Panc1 (cell line): Measurements from ENCODE around the gene CABCOCO1. TPM values are rescaled to one million over a fixed set of nuclear protein-coding genes. Genes with fewer than 3 reads are reported as not detected.

Experiments used
- ATAC-seq: fragments of 200-7000 bp; cut with Tn5 transposase; 2 replicates; pipeline ENCODE4 v1.9.1; 2020; ENCODE audit warnings: mild to moderate bottlenecking, moderate library complexity
- BruUV-seq: library from RNA; stranded (reverse); fragments of 400-500 nt; replicated peaks from 2 replicates; lab custom pipeline; 2021; lab: Mats Ljungman, UMichigan
- CTCF ChIA-PET: fragments of 300-600 bp; sonication (Branson Sonifier 250); formaldehyde crosslinking; loops from one replicate; lab custom pipeline; 2022; ENCODE audit warnings: antibody characterized with exemption; lab: Charles Lee
- POLR2A ChIA-PET: fragments of 300-600 bp; sonication (Branson Sonifier 250); formaldehyde crosslinking; loops from one replicate; lab custom pipeline; 2022; ENCODE audit warnings: antibody characterized with exemption; lab: Charles Lee
- DNase-seq: peaks from one replicate; pipeline ENCODE4 v3.0.0-alpha.2; 2010; ENCODE audit warnings: low read depth, low spot score
- H3K27ac ChIP-seq: 2 replicates; pipeline ENCODE4 v1.5.1; 2011; ENCODE audit warnings: mild to moderate bottlenecking, low read length, inconsistent platforms
- H3K27me3 ChIP-seq: fragments of 200-500 bp; sonication (Bioruptor generic); 2 replicates; pipeline ENCODE4 v1.6.0; 2014; ENCODE audit warnings: low read length, inconsistent platforms; ENCODE audit not compliant: control insufficient read depth, insufficient read depth
- H3K36me3 ChIP-seq: fragments of 200-500 bp; sonication (Bioruptor generic); 2 replicates; pipeline ENCODE4 v1.5.1; 2014; ENCODE audit warnings: inconsistent platforms, mild to moderate bottlenecking, low read length, moderate library complexity; ENCODE audit not compliant: control insufficient read depth, insufficient read depth
- H3K4me1 ChIP-seq: 2 replicates; pipeline ENCODE4 v1.5.1; 2011; ENCODE audit warnings: inconsistent platforms, mild to moderate bottlenecking, low read length, moderate library complexity; ENCODE audit not compliant: control insufficient read depth, insufficient read depth
- H3K4me3 ChIP-seq, 2 experiments: 2 replicates each; pipeline ENCODE4 v1.5.1; 2011 to 2012; ENCODE audit warnings: low read depth in 2 of 2, low read length in 2 of 2, mild to moderate bottlenecking in 2 of 2, inconsistent platforms in 1 of 2, moderate library complexity in 1 of 2
- H3K9me3 ChIP-seq: fragments of 200-500 bp; sonication (Bioruptor generic); 2 replicates; pipeline ENCODE4 v1.5.1; 2014; ENCODE audit warnings: low read depth, mild to moderate bottlenecking, inconsistent platforms, low read length, moderate library complexity; ENCODE audit not compliant: control insufficient read depth, insufficient read depth
- POLR2AphosphoS5 ChIP-seq: IDR thresholded peaks from 2 replicates; pipeline ENCODE4 v1.6.1; 2012; ENCODE audit warnings: mild to moderate bottlenecking, low read depth, low read length, moderate library complexity
- SIN3A ChIP-seq: IDR thresholded peaks from 2 replicates; pipeline ENCODE4 v1.6.1; 2012; ENCODE audit warnings: low read depth, mild to moderate bottlenecking, low read length, moderate library complexity, borderline replicate concordance; ENCODE audit not compliant: insufficient read depth
- TCF7L2 ChIP-seq: IDR thresholded peaks from 2 replicates; pipeline ENCODE4 v1.6.1; 2011; ENCODE audit warnings: mild to moderate bottlenecking, low read depth, low read length, inconsistent platforms
- in situ Hi-C: cut with HindIII; loops from 2 replicates; pipeline ENCODE4 v1.10.0; 2016; ENCODE audit warnings: low sequenced_read_pairs, low pct_unique_long_range_greater_than_20kb
- intact Hi-C: fragments of 100-400 bp; cut with micrococcal nuclease; formaldehyde crosslinking; loops from one replicate; pipeline ENCODE4 v1.10.0; 2022; ENCODE audit not compliant: unreplicated experiment
- total RNA-seq: library from RNA; stranded (reverse); gene quantifications from one replicate; pipeline ENCODE4 v1.2.1, GENCODE V29; 2021; ENCODE audit not compliant: unreplicated experiment
- TF ChIP-seq, protein P1 (sequence below), 2 experiments: IDR thresholded peaks; 2 replicates each; pipeline ENCODE4 v1.6.1; 2011 to 2012; ENCODE audit warnings: low read depth in 2 of 2, control low read depth in 1 of 2, low read length in 1 of 2, mild to moderate bottlenecking in 1 of 2, moderate library complexity in 1 of 2; ENCODE audit not compliant: insufficient read depth in 1 of 2
- TF ChIP-seq, protein P2 (sequence below): fragments of 450-650 bp; IDR thresholded peaks from 2 replicates; pipeline ENCODE4 v1.5.1; 2017; ENCODE audit warnings: mild to moderate bottlenecking

The CABCOCO1 gene
- total RNA-seq, 1 experiment from 2014 or later: 4.0 TPM

- Histone ChIP-seq H3K36me3 (no peaks in the 10 kb centered on the region), H3K27me3 (no peaks in the 10 kb centered on the region), H3K9me3 (no peaks in the 10 kb centered on the region; the same call in 1 of the 2 replicates), H3K27ac (no peak overlapping the region; the same call in 1 of the 2 replicates), H3K4me1 (no peaks in the 10 kb centered on the region), H3K4me3 (no peak overlapping the region)
- TF ChIP-seq, protein P1, sequence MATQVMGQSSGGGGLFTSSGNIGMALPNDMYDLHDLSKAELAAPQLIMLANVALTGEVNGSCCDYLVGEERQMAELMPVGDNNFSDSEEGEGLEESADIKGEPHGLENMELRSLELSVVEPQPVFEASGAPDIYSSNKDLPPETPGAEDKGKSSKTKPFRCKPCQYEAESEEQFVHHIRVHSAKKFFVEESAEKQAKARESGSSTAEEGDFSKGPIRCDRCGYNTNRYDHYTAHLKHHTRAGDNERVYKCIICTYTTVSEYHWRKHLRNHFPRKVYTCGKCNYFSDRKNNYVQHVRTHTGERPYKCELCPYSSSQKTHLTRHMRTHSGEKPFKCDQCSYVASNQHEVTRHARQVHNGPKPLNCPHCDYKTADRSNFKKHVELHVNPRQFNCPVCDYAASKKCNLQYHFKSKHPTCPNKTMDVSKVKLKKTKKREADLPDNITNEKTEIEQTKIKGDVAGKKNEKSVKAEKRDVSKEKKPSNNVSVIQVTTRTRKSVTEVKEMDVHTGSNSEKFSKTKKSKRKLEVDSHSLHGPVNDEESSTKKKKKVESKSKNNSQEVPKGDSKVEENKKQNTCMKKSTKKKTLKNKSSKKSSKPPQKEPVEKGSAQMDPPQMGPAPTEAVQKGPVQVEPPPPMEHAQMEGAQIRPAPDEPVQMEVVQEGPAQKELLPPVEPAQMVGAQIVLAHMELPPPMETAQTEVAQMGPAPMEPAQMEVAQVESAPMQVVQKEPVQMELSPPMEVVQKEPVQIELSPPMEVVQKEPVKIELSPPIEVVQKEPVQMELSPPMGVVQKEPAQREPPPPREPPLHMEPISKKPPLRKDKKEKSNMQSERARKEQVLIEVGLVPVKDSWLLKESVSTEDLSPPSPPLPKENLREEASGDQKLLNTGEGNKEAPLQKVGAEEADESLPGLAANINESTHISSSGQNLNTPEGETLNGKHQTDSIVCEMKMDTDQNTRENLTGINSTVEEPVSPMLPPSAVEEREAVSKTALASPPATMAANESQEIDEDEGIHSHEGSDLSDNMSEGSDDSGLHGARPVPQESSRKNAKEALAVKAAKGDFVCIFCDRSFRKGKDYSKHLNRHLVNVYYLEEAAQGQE (IDR thresholded peaks at IDR 0.05; ENCODE audit: insufficient read depth in 1 of 2, low read depth in 2 of 2, low read length in 1 of 2): no peak
- TF ChIP-seq SIN3A (no peak), TCF7L2 (no peak), POLR2AphosphoS5 (no peak)
- TF ChIP-seq, protein P2, sequence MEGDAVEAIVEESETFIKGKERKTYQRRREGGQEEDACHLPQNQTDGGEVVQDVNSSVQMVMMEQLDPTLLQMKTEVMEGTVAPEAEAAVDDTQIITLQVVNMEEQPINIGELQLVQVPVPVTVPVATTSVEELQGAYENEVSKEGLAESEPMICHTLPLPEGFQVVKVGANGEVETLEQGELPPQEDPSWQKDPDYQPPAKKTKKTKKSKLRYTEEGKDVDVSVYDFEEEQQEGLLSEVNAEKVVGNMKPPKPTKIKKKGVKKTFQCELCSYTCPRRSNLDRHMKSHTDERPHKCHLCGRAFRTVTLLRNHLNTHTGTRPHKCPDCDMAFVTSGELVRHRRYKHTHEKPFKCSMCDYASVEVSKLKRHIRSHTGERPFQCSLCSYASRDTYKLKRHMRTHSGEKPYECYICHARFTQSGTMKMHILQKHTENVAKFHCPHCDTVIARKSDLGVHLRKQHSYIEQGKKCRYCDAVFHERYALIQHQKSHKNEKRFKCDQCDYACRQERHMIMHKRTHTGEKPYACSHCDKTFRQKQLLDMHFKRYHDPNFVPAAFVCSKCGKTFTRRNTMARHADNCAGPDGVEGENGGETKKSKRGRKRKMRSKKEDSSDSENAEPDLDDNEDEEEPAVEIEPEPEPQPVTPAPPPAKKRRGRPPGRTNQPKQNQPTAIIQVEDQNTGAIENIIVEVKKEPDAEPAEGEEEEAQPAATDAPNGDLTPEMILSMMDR: no peak
- no TSS peak for BruUV-seq
- intact Hi-C loops: no loop called here
- ChIA-PET CTCF (no interaction called here), POLR2A (no interaction called here)
- in situ Hi-C loops: no loop called here
- DNase-seq: no peak
- no peak for ATAC-seq
These were observed 66.9 kb downstream of the CABCOCO1 start for GRCh38 chr10:61729596-61729995.

DNA sequence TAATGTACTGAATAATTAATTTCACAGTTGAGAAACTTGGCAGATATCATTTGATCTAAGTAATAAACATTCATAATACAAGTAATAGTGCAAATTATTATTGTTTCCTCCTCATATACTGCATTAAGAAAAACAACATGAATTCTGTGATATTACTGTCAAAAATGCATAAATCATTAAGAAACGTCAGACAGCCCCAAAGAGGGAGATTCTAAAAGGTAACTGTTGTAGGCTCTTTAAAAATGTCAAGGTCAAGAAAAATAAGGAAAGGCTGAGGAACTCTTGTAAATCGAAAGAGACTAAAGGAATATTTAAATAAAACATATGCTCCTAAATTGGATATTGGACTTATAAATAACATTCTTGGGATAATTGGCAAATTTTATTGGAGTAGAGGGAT, 67.9 kb downstream of the CABCOCO1 start:
- DNase-seq (no peak), ATAC-seq (no peak)
- no peaks in the 10 kb centered on the region for H3K4me1 ChIP-seq
- H3K4me3 ChIP-seq: no peak overlapping the region
- intact Hi-C loops: loop anchor here (5.0 to 10.0 kb wide), 2 partner anchors 107 to 446 kb away; no protein-coding TSS in a partner anchor
- H3K9me3 ChIP-seq: no peaks in the 10 kb centered on the region; the same call in 1 of the 2 replicates
- H3K36me3 ChIP-seq: no peaks in the 10 kb centered on the region
- no TSS peak for BruUV-seq
- ChIA-PET CTCF (no interaction called here), POLR2A (no interaction called here)
- in situ Hi-C loops: no loop called here
- peak overlapping the region; percentile 58; the same call in 1 of the 2 replicates for H3K27ac ChIP-seq
- no peaks in the 10 kb centered on the region for H3K27me3 ChIP-seq
- no peak for TF ChIP-seq POLR2AphosphoS5

DNA sequence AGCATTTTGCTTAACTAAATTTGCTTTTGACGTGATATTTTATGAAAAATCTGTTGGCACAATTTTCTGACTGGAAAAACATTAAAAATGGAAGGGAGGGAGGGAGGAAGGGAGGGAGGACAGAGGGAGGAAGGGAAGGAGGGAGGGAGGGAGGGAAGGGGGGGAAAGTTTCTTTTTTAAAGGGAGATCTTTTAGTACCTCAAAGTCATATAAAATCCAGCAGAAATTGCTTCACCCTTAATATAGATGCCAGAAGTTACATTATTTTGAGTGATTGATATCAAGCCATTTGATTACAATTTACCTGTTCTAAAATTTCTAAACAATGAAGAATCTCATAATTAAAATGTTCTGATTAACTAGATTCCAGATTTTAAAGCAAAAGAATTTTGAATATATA, 68.9 kb downstream of the CABCOCO1 start:
- Histone ChIP-seq H3K9me3 (no peaks in the 10 kb centered on the region; the same call in 1 of the 2 replicates), H3K4me1 (no peaks in the 10 kb centered on the region), H3K27ac (peak overlapping the region; percentile 70; the same call in 1 of the 2 replicates), H3K36me3 (no peaks in the 10 kb centered on the region), H3K27me3 (no peaks in the 10 kb centered on the region), H3K4me3 (no peak overlapping the region)
- intact Hi-C loops: loop anchor here (5.0 to 10.0 kb wide), 2 partner anchors 106 to 447 kb away; no protein-coding TSS in a partner anchor
- in situ Hi-C loops: no loop called here
- ChIA-PET CTCF (no interaction called here), POLR2A (no interaction called here)
- TF ChIP-seq, protein P2: no peak
- TF ChIP-seq SIN3A: no peak
- no peak for TF ChIP-seq TCF7L2
- no peak for TF ChIP-seq POLR2AphosphoS5
- TF ChIP-seq, protein P1 (IDR thresholded peaks at IDR 0.05; ENCODE audit: insufficient read depth in 1 of 2, low read depth in 2 of 2, low read length in 1 of 2): no peak
- ATAC-seq (no peak), DNase-seq (no peak)
- no TSS peak for BruUV-seq
